HUES48 (cell line): ENCODE measurements around the gene VTA1.

Source experiments
- H3K27ac ChIP-seq: one replicate; pipeline ENCODE4 v1.7.0; 2013; ENCODE audit warnings: low read depth, low read length, inconsistent platforms
- H3K27me3 ChIP-seq: 2 replicates; pipeline ENCODE4 v1.6.1; 2013; ENCODE audit warnings: mild to moderate bottlenecking, low read length; ENCODE audit not compliant: control insufficient read depth, insufficient read depth
- H3K36me3 ChIP-seq: 2 replicates; pipeline ENCODE4 v1.6.1; 2013; ENCODE audit warnings: low read length; ENCODE audit not compliant: control insufficient read depth, insufficient read depth
- H3K4me1 ChIP-seq: 2 replicates; pipeline ENCODE4 v1.6.1; 2013; ENCODE audit warnings: mild to moderate bottlenecking, low read length; ENCODE audit not compliant: control insufficient read depth, insufficient read depth
- H3K4me3 ChIP-seq: 2 replicates; pipeline ENCODE4 v1.5.1; 2013; ENCODE audit warnings: mild to moderate bottlenecking, low read depth, low read length
- H3K9ac ChIP-seq: 2 replicates; pipeline ENCODE4 v1.6.1; 2013; ENCODE audit warnings: mild to moderate bottlenecking, low read depth, low read length, moderate library complexity
- H3K9me3 ChIP-seq: 2 replicates; pipeline ENCODE4 v1.6.1; 2013; ENCODE audit warnings: low read length; ENCODE audit not compliant: control insufficient read depth, insufficient read depth

The VTA1 gene

GRCh38 chr6:142241061-142241460, 94.0 kb downstream of the VTA1 start:
- Histone ChIP-seq H3K4me1 (peaks cover 12% of the 10 kb centered on the region), H3K9ac (no peak overlapping the region), H3K36me3 (no peaks in the 10 kb centered on the region), H3K27me3 (no peaks in the 10 kb centered on the region), H3K9me3 (no peaks in the 10 kb centered on the region), H3K27ac (no peak overlapping the region), H3K4me3 (no peak overlapping the region)

- H3K9ac ChIP-seq, result no peak overlapping the region
- H3K27me3 ChIP-seq, result no peaks in the 10 kb centered on the region
- no peaks in the 10 kb centered on the region for H3K36me3 ChIP-seq
- peaks cover 12% of the 10 kb centered on the region for H3K4me1 ChIP-seq
- no peaks in the 10 kb centered on the region for H3K9me3 ChIP-seq
- H3K27ac ChIP-seq, result no peak overlapping the region
- no peak overlapping the region for H3K4me3 ChIP-seq
Measured at GRCh38 chr6:142242269-142242668, 95.2 kb downstream of the VTA1 start.

DNA sequence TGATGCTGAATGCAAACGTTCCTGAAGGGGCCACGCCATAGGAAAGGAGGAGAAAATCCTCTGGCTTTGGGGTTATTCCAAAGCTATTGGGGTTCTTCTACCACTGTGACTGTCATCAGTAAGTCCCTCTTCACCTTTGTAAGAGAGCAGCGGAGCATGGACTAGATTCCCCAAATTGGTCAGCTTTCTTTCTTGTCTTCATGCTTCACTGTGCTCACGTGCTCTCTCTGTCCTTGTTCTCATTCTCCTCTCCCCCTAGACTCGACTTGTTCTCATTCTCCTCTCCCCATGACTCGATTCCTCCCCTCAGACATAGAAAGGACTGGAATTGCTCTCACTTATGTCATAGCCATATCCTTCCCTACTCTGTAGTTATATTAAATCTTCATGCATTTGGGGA, 99.9 kb downstream of the VTA1 start:
- Histone ChIP-seq H3K9me3 (no peaks in the 10 kb centered on the region), H3K9ac (no peak overlapping the region), H3K4me1 (peaks cover 18% of the 10 kb centered on the region), H3K36me3 (no peaks in the 10 kb centered on the region), H3K27ac (no peak overlapping the region), H3K4me3 (no peak overlapping the region), H3K27me3 (no peaks in the 10 kb centered on the region)

GRCh38 chr6:142249266-142249665, 102.2 kb downstream of the VTA1 start:
- Histone ChIP-seq H3K9me3 (no peaks in the 10 kb centered on the region), H3K4me3 (no peak overlapping the region), H3K27ac (no peak overlapping the region), H3K36me3 (no peaks in the 10 kb centered on the region), H3K27me3 (no peaks in the 10 kb centered on the region), H3K9ac (no peak overlapping the region), H3K4me1 (peaks cover 6% of the 10 kb centered on the region)

GRCh38 chr6:142251930-142252445, 104.9 kb downstream of the VTA1 start:
- Histone ChIP-seq H3K9ac (no peak overlapping the region), H3K27me3 (no peaks in the 10 kb centered on the region), H3K4me3 (no peak overlapping the region), H3K9me3 (no peaks in the 10 kb centered on the region), H3K36me3 (no peaks in the 10 kb centered on the region), H3K4me1 (peaks cover 6% of the 10 kb centered on the region), H3K27ac (no peak overlapping the region)

DNA sequence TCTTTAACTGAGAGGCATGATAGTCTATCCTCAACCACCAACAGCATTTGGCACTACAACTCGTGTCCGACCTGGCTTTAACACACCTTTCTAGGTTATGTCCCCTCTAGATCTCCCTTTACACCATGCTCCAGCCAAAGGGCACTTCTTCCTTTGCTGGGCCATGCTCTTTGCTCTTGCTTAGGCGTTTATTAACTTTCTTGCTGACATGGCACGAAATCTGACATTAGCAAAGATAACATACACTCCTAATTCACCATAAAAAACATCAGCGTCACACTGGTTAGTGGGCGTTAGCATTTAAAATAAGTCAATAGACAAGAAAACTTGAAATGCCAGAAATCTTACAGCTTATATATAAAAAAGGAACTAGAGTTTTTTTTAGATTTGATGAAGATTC, 107.5 kb downstream of the VTA1 start:
- no peak overlapping the region for H3K9ac ChIP-seq
- H3K4me3 ChIP-seq, result no peak overlapping the region
- H3K4me1 ChIP-seq, result peaks cover under 1% of the 10 kb centered on the region; the same call in 1 of the 2 replicates
- H3K27ac ChIP-seq, result no peak overlapping the region
- no peaks in the 10 kb centered on the region for H3K27me3 ChIP-seq
- no peaks in the 10 kb centered on the region for H3K36me3 ChIP-seq
- H3K9me3 ChIP-seq, result no peaks in the 10 kb centered on the region

- no peaks in the 10 kb centered on the region for H3K9me3 ChIP-seq
- H3K27ac ChIP-seq, result no peak overlapping the region
- H3K27me3 ChIP-seq, result no peaks in the 10 kb centered on the region
- no peak overlapping the region for H3K4me3 ChIP-seq
- H3K9ac ChIP-seq, result no peak overlapping the region
- no peaks in the 10 kb centered on the region for H3K36me3 ChIP-seq
- no peaks in the 10 kb centered on the region for H3K4me1 ChIP-seq
Measured at GRCh38 chr6:142255785-142256184, 108.7 kb downstream of the VTA1 start.

- Histone ChIP-seq H3K27ac (no peak overlapping the region), H3K4me1 (no peaks in the 10 kb centered on the region), H3K9ac (no peak overlapping the region), H3K4me3 (no peak overlapping the region), H3K36me3 (no peaks in the 10 kb centered on the region), H3K27me3 (no peaks in the 10 kb centered on the region), H3K9me3 (no peaks in the 10 kb centered on the region)
Measured at GRCh38 chr6:142258305-142258704, 111.2 kb downstream of the VTA1 start.

GRCh38 chr6:142258757-142259156, 111.7 kb downstream of the VTA1 start:
- Histone ChIP-seq H3K4me1 (no peaks in the 10 kb centered on the region), H3K36me3 (no peaks in the 10 kb centered on the region), H3K27ac (no peak overlapping the region), H3K4me3 (no peak overlapping the region), H3K9me3 (no peaks in the 10 kb centered on the region), H3K27me3 (no peaks in the 10 kb centered on the region), H3K9ac (no peak overlapping the region)

GRCh38 chr6:142260748-142261147, 113.7 kb downstream of the VTA1 start:
- Histone ChIP-seq H3K27ac (no peak overlapping the region), H3K36me3 (no peaks in the 10 kb centered on the region)

GRCh38 chr6:142262231-142262630, 115.2 kb downstream of the VTA1 start:
- H3K9ac ChIP-seq, result no peak overlapping the region
- H3K36me3 ChIP-seq, result no peaks in the 10 kb centered on the region
- no peaks in the 10 kb centered on the region for H3K4me1 ChIP-seq
- H3K27me3 ChIP-seq, result no peaks in the 10 kb centered on the region
- no peaks in the 10 kb centered on the region for H3K9me3 ChIP-seq
- no peak overlapping the region for H3K4me3 ChIP-seq
- no peak overlapping the region for H3K27ac ChIP-seq

More at GRCh38 chr6:142260748-142261147, 113.7 kb downstream of the VTA1 start:
- Histone ChIP-seq H3K9ac (no peak overlapping the region), H3K4me3 (no peak overlapping the region), H3K27me3 (no peaks in the 10 kb centered on the region), H3K4me1 (no peaks in the 10 kb centered on the region), H3K9me3 (no peaks in the 10 kb centered on the region)

GRCh38 chr6:142265476-142265875, 118.4 kb downstream of the VTA1 start:
- no peaks in the 10 kb centered on the region for H3K27me3 ChIP-seq
- no peaks in the 10 kb centered on the region for H3K9me3 ChIP-seq
- H3K36me3 ChIP-seq, result no peaks in the 10 kb centered on the region
- H3K27ac ChIP-seq, result no peak overlapping the region
- no peak overlapping the region for H3K4me3 ChIP-seq
- H3K9ac ChIP-seq, result no peak overlapping the region
- H3K4me1 ChIP-seq, result no peaks in the 10 kb centered on the region
